AML-193 (cell line): ENCODE data around the gene IRX2.

ENCODE experiments used
- DNase-seq, 2 experiments: peaks; one replicate each; lab custom pipeline; 2025; lab: John Stamatoyannopoulos, UW

The IRX2 gene

DNA sequence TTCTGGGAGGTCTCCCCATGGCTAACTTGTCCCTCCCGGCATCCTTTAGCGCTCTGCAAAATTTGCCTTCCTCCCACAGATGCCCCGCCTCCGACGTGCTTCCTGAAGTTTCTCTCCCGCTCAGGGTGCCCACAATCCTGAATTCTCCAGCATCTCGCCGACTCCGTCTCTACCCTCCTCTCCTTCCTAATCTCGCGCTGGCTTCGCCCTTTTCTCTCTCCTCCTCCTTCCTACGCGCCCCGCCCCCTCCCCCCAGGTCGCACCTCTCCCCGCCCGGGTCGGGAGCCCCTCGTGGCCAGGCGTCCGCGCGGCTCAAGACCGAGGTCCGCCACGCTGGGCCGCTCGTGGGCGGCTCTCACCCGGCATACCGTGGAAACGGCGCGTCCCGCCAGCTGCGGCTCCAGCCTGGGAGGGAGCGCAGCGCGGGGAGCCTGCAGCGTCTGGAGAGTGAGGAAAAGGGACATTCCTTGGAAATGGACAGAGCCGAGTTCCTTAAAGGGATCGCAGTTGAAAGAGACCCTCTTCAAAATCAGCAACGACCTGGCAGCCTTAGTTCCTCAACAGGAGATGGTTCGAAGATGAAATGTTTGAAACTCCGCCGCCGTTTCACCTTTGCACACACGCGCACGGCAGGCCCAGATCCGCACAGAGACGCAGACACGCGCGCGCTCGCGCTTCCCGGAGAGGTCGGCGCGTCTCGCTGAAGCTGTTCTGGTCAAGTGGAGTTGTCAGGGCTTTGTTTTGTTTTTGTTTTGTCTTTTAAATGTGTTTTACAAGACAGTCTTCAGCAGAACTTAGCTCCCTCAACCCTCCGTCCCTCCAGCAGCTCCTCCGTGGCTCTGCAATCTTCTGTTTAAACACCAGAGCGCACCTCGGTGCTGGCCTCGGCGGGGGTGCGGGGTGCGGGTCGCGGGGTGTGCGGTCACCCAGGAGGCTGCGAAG lies 5.0 kb upstream of the IRX2 start:
- DNase-seq, result no peak

DNA sequence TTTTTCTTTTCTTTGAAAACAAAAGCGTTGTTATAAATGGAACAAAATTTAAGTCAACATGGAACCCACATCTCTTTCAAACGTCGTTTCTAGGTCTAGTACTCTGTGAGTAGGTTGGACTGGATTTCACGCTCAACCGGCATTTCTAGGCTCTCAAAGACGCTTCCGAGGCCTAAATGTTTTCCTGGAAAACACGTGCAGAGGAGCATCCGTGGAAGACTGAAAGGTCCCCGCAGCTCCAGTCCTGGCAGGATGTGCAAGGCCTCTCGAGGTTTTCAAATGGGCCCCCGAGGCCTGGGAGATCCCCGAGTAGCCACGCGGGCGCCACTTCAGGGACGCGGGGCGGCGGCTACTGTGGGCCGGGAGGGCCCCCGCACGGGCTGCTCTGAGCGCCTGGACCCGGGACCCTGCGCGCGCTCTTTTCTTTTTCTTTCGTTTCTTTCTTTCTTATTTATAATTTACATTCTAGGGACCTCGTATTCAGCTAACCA lies 4.2 kb upstream of the IRX2 start:
- no peak for DNase-seq

DNA sequence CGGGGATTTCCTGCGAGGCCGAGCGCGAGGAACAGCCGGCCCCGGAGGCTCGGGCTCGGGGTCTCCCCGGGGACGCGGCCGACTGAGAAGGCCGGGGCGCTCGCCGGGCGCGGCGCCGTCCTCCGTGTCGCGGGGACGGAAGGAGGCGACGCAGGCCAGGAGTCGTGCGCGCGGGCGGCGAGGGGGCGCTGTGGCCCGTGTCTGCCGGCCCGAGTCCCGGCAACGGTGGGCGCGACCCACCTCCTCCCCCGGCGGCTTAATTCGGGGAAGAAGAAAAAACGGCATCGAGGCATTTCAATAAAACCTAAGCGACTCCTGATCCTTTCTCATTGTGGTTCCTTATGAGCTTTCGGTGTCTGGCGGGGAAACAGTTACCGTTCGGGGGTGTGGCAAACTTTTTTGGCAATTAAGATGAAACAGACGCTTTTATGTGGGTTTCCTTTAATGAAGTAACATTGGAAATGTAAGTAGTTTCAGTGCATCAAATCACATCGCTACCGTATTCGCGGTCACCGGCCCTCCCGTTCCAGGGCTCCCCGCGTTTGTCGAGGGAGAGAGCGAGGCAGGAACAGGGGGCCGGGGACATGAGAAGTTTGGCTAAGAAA lies 3.7 kb upstream of the IRX2 start:
- DNase-seq, result no peak

DNA sequence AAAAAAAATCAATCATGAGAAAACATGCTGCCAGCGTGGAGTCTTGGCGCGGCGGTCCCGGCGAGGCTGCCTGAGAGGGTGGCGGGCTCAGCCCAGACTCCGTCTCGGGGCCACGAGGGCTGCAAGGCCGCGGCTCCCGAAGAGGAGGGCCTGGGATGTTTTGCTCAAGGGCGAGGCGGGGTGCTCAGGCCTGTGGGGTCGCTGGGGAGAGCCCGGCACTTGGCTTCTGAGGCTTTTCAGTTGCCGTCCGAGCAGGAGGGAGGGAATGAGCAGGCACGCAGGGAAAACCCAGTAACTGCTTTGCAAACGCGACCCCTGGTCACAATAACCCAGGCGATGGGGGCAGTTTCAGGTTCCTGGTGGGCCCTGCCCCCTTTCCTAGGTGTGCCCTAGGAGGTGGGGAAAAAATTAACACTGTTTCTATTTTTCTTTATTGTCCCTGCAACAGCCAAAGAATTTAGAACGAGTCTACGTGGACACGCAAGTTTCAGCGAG lies 3.2 kb upstream of the IRX2 start:
- no peak for DNase-seq

DNA sequence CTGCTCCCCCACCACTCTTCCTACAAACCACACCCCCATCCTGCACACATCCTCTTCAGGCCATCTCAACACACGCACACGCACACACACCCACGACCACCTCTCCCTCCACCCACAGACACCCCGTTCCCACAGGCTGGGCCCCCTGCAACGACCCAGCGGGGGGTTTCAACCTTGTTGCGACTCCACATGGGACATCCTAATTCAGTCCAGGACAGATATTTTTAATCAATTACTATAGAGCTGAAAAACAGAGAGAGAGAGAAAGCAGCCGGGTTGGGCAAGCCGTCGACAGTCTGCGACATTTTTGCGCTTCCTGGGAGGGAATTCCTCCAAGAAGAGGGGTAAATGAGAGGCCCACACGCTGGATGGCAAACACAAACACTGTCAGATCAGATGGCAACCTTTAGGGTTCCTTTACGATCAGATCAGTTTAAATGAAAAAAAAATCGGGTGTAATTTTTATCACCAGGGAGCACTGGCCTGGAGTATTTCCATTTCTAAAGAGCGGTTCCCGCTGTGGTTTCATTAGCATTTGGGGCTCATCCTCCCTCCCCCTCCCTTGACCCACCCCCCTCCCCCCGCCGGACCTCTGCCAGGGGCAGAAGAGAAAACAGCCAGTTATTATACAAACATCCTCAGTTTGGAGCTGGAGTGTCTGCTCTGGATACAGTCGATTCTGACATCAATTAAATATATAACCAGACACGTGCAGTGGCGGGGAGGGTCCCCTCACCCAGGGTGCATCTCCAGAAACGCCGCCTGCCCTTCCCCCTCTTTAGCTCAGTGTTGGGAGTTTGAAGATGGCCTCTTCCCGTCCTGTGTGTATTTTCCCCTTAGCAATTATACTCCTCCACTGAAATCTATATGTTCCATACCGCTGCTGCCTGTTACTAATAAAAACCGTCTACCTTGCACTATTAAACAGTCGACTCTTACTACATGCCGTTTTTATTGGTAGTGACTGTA lies 2.3 kb upstream of the IRX2 start:
- DNase-seq, result no peak

DNA sequence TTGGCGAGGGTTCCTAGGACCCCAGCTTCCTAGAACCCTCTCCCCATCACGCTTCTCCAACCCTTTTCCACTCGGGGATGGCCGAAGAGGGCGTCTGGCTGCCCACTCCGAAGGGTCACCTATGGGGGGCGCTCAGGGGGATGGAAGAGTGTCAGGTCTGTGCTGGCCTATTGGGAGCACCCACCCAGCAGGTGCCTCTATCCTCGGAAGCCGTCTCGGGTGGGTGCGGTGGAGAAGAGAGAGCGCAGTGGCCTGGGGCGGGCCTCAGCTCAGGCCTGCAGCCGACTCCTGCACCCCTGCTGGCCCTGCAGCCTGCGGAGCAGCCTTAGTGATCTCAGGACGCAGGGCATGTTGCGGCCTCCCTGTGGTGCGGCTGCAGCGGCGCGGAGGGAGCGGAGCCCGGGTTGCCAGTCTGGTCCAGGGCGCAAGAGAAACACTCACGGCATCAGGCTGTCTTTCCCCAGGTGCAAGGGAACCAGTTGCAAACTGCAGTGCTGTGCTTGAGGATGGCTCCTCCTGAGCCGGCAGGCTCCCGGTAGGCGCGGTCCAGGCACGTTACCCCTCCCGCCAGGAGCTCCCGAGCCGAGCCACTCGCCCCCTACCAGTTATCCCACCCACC lies 1.5 kb upstream of the IRX2 start:
- DNase-seq, result no peak

DNA sequence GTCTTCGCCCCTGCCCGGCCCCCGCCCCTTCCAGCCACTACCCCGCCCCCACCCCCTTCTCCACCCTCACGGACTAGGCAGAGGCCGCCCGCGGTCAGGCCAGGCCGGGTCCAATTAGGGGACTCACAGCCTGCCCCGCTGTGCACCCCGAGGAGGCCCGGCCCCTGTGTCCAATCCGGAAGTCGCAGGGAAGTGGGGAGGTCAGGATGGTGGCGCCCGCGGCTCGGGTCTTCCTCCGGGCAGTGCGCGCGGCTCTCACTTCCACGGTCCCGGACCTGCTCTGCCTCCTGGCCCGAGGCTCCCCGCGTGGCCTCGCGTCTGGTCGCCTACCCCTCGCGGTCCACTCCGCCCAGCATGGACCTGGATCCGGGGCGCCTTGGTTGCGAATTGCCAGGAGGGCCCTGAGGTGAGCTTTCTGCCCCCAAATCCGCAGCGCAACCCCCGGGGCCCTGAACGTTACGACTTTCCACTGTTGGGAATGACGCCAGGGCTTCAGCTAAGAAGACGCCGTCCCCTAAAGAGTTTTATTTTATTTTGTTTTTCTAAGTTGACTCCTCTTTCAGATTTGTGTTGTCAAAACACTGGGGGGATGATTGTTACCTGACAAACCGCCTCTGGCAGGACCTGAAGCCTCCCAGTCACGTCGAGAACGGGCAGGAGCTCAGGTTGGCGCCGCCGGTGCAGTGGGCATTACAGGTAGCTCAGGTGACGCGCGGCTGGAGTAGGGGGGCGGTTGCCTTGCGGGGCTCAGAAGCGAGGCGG lies 763 bp upstream of the IRX2 start:
- DNase-seq, result no peak

DNA sequence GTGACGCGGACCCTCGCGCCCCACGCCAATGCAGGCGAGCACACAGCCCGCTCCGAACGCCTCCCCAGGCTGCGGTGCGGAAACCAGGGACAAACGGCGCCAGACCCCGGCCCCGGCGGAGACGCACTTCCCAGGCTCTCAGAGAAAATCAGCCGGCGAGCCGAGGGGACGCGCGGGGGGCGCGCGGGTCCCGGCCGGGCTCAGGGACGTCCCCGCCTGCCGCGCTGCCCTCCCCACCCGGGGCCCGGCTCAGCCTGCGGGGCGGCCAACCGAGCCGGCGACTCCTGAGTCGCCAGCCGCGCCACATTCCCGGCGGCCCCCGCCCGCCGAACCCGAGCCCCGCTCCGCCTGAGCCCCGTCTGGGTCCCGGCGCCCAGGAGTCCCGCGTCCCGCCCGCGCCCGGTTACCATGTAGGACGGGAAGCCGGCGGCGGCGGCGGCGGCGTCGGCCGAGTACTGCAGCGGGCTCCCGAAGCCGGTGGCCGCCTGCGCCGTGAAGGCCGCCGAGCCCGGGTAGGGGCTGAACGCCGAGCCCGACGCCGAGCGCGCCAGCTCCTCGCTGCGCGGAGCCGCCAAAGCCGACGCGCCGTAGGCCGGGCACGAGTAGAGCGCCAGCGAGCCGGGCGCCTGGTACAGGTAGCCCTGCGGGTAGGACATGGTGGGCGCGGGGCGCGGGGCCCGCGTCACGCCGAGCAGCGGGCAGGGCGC lies 566 bp downstream of the IRX2 start:
- DNase-seq, result no peak

DNA sequence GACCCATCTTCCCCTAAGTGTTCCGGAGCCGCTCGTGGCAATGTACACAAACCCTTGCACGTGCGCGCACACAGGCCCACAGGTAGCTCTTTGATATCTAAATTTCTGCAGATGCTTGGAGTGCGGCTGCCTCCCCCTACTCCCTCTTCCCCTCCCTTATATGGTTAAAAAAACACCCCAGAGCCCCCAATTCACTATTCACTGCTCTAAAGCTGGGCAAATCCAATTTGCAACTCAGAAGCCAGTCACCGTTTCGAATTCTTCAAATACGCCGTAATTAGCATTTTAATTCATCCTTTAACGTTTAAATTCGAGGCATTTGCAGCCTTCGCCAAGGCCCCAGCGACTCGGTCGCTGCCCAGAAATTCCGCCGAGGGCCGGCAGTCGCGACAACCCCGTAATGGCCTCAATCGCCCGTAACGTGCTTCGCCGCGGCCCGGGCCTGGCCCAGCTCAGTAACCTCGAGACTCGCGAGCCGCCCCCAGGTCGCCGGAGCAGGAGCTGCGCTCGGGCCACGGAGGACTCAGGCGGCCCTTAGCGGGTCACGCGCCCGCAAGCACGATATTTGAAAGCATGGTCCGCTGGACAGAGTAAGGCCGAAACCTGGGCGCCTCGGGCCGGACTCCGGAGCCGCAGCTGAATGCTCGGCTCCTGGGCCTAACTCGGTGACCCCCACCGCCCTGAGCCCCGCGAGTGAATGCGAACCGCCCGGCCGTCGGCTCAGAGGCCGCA lies 1.3 kb downstream of the IRX2 start:
- no peak for DNase-seq

DNA sequence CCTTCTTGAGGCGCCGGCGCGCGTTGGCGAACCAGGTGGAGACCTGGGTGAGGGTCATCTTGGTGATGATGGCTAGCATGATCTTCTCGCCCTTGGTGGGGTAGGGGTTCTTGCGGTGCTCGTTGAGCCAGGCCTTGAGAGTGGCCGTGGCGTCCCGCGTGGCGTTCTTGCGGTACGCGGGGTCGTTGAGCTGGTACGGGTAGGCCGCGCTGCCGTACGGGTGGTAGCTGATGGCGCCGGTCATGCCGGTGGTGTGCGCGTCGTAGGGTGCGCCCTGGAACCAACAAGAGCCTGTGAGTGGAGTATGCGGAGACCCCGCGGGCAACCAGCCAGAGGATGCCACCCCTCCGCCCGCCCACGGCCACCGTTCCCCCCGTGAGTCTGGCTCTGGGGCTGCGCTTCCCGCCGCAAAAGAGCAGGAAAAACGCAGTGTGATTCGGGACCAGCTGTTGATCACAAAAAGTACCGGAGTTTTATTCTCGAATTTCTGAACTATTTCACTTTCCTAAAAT lies 1.9 kb downstream of the IRX2 start:
- DNase-seq, result no peak

DNA sequence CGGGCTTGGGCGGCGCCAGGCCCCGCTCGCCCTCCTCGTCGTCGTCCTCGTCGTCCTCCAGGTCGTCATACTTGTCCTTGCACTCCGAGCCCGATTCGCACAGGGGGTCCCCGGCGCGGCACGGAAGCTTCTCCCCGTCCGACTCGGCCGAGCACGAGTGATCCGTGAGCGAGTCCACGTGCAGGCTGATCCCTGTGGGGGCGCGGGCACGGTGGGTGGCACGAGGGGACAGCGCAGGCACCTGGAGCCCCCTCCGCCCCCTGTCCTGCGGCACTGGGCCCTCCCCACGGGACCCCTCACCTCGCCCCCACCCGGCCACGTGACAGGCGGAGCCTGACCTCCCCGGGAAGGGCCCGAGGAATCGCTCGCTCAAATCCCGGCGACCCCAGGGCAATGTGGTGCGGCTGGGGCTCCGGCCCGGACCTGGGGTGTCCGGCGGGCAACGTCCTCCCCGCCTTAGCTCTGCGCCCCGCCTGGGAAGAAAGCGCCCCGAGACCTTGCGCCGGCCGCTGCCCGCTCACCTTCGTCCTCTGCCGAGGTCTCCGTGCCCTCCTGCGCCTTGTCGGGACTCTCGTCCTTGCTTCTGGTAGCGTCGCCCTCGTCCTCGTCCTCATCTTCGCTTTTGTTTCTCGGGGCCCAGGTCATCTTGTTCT lies 2.5 kb downstream of the IRX2 start:
- DNase-seq, result no peak

DNA sequence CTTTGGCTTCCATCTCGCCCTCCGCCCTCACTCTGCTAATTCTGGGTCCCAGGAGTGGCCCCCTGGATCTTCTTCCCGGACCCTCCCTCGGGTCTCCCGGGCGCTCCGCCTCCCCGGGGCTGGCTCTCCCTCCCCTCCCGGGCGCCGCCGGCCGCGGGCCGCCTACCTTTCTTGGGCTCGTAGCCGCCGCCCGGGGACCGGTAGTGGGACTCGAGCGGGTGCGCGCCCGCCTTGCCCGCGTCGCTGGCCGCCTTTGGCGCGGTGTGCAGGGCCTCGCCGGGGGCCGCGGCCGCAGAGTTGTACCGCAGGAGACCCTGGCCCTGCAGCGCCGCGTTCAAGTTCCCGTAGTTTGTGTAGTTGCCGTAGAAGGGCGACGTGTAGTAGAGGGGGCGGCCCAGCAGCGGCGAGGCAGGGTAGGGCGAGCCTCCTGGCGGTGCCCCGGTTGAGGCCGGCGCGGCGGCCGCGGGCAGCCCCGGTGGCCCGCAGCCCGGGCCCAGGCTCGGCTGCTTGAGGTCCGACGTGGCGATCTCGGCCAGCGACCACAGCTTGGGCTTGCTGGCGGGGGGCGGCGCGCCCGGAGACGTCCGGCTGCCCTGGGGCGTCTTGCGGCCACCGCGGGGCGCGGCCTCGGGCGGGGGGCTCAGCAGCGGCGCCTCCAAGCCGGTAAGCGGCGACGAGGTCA lies 3.2 kb downstream of the IRX2 start:
- no peak for DNase-seq

DNA sequence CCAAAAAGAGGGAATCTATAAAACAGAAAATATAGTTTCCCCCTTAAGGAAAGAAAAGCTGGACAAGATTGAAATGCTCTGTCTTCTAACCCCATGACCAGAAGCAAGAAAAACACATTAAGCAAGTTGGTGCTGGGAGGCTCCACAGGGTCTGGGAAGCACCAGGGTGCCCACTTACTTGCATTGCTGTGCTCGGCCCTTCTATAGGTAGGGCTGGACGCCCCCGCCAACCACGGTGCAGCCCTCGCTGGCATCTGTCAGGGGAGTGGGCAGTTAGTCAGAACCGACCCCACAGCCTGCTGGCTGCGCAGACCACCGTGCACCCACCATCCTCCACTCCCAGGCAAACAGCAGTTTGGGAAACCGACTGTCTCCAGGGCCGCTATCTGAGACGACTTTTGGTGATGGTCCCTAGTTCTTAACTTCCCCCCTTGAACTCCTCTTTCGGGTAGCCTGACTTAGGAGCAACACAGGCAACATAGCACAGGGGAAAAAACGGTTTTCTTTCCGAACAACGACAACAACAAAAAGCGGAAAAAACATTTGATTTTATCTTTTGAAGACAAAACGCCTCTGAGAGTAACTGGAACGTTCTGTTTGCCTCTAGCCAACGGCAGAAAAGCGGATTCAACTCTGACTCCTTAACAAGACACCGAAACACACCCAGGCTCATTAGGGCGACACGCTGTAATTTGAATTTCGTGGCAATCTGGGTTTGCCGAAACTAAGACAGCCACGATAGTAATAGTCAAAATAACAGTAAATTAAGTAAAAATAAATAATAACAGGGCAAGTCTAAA lies 3.9 kb downstream of the IRX2 start:
- no peak for DNase-seq

DNA sequence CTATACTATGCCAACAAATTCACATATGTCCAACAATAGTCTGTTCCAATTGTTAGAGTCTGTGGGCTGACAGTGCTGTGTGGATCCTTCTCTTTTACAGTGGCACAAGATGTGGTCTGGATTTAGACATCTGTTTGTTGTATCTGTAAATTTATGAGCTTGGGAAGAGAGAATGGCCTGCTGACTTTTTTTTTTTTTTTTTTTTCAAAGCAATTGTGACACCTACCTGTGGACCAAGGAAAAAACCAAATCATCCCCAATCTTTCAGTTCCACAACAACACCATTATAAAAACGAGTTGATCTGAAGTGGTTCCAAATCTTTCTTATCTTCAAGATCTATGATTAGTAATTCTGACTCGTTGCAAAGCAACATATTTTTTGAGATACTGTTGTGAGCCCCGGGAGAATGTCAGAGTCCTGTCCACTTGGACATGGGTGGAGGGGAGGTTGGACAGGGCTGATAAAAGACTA lies 4.9 kb downstream of the IRX2 start:
- no peak for DNase-seq

DNA sequence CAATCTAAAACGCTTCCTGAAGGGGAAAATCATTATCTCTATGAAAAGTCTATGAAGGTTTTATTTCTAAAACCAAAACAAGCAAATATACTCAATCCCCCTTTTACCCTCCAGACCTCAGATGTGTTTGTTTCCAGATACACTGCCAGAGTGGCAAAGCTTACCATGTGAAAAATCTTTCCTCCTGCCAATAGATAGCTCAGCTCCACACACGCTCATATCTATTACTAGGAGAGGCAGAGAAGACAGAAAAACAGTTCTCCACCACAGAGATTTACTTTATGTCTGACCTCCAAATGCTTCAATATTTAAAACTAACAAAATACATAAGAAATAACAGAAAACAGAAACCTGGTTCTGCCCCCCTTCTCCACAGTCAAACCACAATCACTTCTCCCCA lies 7.0 kb downstream of the IRX2 start:
- no peak for DNase-seq

DNA sequence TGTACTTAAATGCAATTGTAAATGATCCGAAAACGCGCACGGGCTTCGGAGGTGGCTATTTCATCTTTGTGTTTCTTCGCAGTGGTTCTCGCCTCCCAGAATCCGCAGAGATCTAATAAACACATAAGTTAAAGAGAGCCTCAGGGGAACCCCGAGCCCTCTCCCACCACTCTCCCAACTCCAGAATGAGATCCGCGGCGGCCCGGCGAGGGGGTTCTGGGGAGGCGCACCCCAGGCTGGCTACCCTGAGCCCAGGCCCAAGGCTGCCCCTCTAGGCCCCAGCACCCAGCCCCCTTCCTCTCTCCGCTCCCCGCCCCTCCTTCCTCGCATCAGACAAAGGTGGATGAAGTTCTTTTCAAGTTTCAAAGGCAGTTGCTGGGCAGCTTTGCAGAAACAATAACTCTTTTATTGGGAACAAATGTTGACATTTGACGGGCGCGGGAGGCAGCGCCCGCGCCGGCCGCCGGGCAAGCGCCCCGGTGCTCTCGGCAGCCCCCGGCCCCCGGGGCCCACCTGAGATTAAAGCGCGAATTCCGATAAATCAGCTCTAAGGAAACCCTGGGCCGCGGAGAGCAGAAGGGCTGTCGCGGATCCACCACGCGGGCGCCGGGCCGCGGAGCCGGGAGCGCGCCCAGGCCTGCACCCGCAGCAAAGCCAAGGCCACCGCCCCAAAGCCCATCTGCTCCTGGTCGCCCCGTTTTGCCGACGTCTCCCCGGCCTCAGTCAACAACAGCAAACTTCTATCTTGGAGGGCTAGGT lies 8.4 kb downstream of the IRX2 start:
- DNase-seq, result no peak
